ENCODE measurements around the gene ZBED5. TPM values are rescaled to one million over a fixed set of nuclear protein-coding genes. Genes with fewer than 3 reads are reported as not detected.
"Not testable (repeated sequence)": the region's sequence is repeated elsewhere in the genome, so short reads cannot be mapped to it uniquely, and the experiment has no call there.

ZBED5 gene
- total RNA-seq, 4 donors from 2014 or later = 42.9 to 58.6 (median 52.4) TPM

GRCh38 chr11:10824888-10825287 lies 33.0 kb downstream of the ZBED5 start:
- DNase-seq = no peak
- intact Hi-C loops (cut with DNase I) = no loop called here
- TF ChIP-seq POLR2A (IDR thresholded peaks at IDR 0.05) = no peak
- TF ChIP-seq, protein P1, sequence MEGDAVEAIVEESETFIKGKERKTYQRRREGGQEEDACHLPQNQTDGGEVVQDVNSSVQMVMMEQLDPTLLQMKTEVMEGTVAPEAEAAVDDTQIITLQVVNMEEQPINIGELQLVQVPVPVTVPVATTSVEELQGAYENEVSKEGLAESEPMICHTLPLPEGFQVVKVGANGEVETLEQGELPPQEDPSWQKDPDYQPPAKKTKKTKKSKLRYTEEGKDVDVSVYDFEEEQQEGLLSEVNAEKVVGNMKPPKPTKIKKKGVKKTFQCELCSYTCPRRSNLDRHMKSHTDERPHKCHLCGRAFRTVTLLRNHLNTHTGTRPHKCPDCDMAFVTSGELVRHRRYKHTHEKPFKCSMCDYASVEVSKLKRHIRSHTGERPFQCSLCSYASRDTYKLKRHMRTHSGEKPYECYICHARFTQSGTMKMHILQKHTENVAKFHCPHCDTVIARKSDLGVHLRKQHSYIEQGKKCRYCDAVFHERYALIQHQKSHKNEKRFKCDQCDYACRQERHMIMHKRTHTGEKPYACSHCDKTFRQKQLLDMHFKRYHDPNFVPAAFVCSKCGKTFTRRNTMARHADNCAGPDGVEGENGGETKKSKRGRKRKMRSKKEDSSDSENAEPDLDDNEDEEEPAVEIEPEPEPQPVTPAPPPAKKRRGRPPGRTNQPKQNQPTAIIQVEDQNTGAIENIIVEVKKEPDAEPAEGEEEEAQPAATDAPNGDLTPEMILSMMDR (IDR thresholded peaks at IDR 0.05) = no peak
- WGBS, 2 donors = 82 to 92% methylated on average over 3 of the region's 3 CpGs
- no peaks in the 10 kb centered on the region for H3K27me3 ChIP-seq
- peaks cover 8 to 15% of the 10 kb centered on the region in 2 donors for H3K4me1 ChIP-seq
- no peak overlapping the region for H3K4me3 ChIP-seq (replicated peaks in 1 of 3)
- H3K36me3 ChIP-seq = no peaks in the 10 kb centered on the region
- no peak overlapping the region for H3K27ac ChIP-seq
- no peaks in the 10 kb centered on the region for H3K9me3 ChIP-seq

GRCh38 chr11:10823152-10823579 lies 34.7 kb downstream of the ZBED5 start:
- Histone ChIP-seq H3K4me1 (peaks cover 8 to 16% of the 10 kb centered on the region in 2 donors), H3K4me3 (replicated peaks in 1 of 3) (no peak overlapping the region)

DNA sequence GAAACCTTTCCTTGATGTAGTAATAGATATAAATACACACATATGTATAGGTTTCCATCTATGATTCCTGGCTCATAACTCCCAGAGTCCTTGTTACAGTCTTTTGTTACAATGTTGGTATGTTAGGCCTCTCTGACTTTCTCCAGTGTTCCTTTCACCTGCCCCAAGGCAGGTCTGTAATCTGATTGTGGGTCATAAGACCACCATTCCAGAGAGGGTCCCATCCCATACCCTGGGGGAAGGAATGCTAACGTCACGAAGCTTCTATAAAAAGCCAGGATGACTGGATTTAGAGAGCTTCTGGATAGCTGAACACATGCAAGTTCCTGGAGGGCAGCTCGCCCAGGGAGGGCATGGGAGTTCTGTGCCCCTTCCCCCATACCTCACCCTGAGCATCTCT lies 35.4 kb downstream of the ZBED5 start:
- H3K4me3 ChIP-seq (replicated peaks in 1 of 3); H3K9me3 ChIP-seq; intact Hi-C loops (cut with DNase I); H3K36me3 ChIP-seq; H3K27ac ChIP-seq; DNase-seq; H3K27me3 ChIP-seq: not testable (repeated sequence)
- peaks cover 8 to 20% of the 10 kb centered on the region in 2 donors for H3K4me1 ChIP-seq
- WGBS, 2 donors = 93 to 95% methylated on average over 3 of the region's 3 CpGs

More at GRCh38 chr11:10823152-10823579, 34.7 kb downstream of the ZBED5 start:
- H3K9me3 ChIP-seq = no peaks in the 10 kb centered on the region
- DNase-seq = no peak
- WGBS, 2 donors = 51 to 65% methylated on average over 2 of the region's 2 CpGs
- intact Hi-C loops (cut with DNase I) = no loop called here
- no peaks in the 10 kb centered on the region for H3K36me3 ChIP-seq
- H3K27me3 ChIP-seq = no peaks in the 10 kb centered on the region
- peak overlapping the region in 2 of 3 donors; percentile 27 to 37 for H3K27ac ChIP-seq
- TF ChIP-seq, protein P1 (IDR thresholded peaks at IDR 0.05) = no peak
- no peak for TF ChIP-seq POLR2A (IDR thresholded peaks at IDR 0.05)

GRCh38 chr11:10818594-10818993 lies 39.3 kb downstream of the ZBED5 start:
- peak overlapping the region in 1 of 3 donors; percentile 5 for H3K27ac ChIP-seq
- TF ChIP-seq, protein P1 (IDR thresholded peaks at IDR 0.05) = no peak
- no peak for TF ChIP-seq POLR2A (IDR thresholded peaks at IDR 0.05)
- no peaks in the 10 kb centered on the region for H3K36me3 ChIP-seq

GRCh38 chr11:10813945-10814344 lies 43.9 kb downstream of the ZBED5 start:
- TF ChIP-seq, protein P1 (IDR thresholded peaks at IDR 0.05) = no peak
- no peak for TF ChIP-seq POLR2A (IDR thresholded peaks at IDR 0.05)
- H3K9me3 ChIP-seq = no peaks in the 10 kb centered on the region
- no peak for DNase-seq
- no peak overlapping the region for H3K27ac ChIP-seq
- peaks cover 0 to 5% of the 10 kb centered on the region in 2 donors for H3K4me1 ChIP-seq
- no peak overlapping the region for H3K4me3 ChIP-seq (replicated peaks in 1 of 3)
- no peaks in the 10 kb centered on the region for H3K27me3 ChIP-seq
- intact Hi-C loops (cut with DNase I) = loop anchor here (5.0 kb wide), 1 partner anchor 33 kb away; no protein-coding TSS in a partner anchor
- H3K36me3 ChIP-seq = no peaks in the 10 kb centered on the region

More at GRCh38 chr11:10818594-10818993, 39.3 kb downstream of the ZBED5 start:
- 55 to 58% methylated on average over 1 of the region's 1 CpG for WGBS, 2 donors
- Histone ChIP-seq H3K4me3 (replicated peaks in 1 of 3) (no peak overlapping the region), H3K27me3 (no peaks in the 10 kb centered on the region), H3K9me3 (no peaks in the 10 kb centered on the region), H3K4me1 (peaks cover 8 to 17% of the 10 kb centered on the region in 2 donors)
- no peak for DNase-seq
- intact Hi-C loops (cut with DNase I) = no loop called here
